HG02840 (cell line): ENCODE results near the gene CD6.
A peak's percentile ranks its signal among the peaks of the same experiment; 100 is the strongest.

ENCODE experiments used
- ATAC-seq: cut with Tn5 transposase; IDR thresholded peaks from one replicate; pipeline ENCODE4 v1.9.1; 2021; ENCODE audit warnings: mild to moderate bottlenecking, moderate library complexity, moderate number of reproducible peaks; ENCODE audit not compliant: unreplicated experiment, low FRiP score

CD6 gene

GRCh38 chr11:61024938-61025820, 53.7 kb downstream of the CD6 start:
- no peak for ATAC-seq

- ATAC-seq: no peak
Measured at GRCh38 chr11:61025821-61026120, 54.3 kb downstream of the CD6 start.

GRCh38 chr11:61026121-61027031, 54.9 kb downstream of the CD6 start:
- ATAC-seq: no peak

GRCh38 chr11:61027141-61027840, 55.8 kb downstream of the CD6 start:
- ATAC-seq: no peak

GRCh38 chr11:61028135-61028729, 56.8 kb downstream of the CD6 start:
- ATAC-seq: peak; percentile 77

- no peak for ATAC-seq
Measured at GRCh38 chr11:61032824-61033223, 61.3 kb downstream of the CD6 start.

- ATAC-seq: no peak
Measured at GRCh38 chr11:61033417-61033816, 61.9 kb downstream of the CD6 start.

GRCh38 chr11:61034111-61034510, 62.6 kb downstream of the CD6 start:
- no peak for ATAC-seq

- no peak for ATAC-seq
Measured at GRCh38 chr11:61034704-61035525, 63.4 kb downstream of the CD6 start.

GRCh38 chr11:61035526-61035835, 64.0 kb downstream of the CD6 start:
- no peak for ATAC-seq

GRCh38 chr11:61037441-61038093, 66.1 kb downstream of the CD6 start:
- no peak for ATAC-seq

- ATAC-seq: no peak
Measured at GRCh38 chr11:61039916-61040315, 68.4 kb downstream of the CD6 start.

GRCh38 chr11:61041755-61042518, 70.5 kb downstream of the CD6 start:
- ATAC-seq: peak; percentile 68

- no peak for ATAC-seq
Measured at GRCh38 chr11:61042537-61042936, 71.1 kb downstream of the CD6 start.

- no peak for ATAC-seq
Measured at GRCh38 chr11:61042961-61043540, 71.6 kb downstream of the CD6 start.

GRCh38 chr11:61045271-61045670, 73.8 kb downstream of the CD6 start:
- ATAC-seq: no peak

GRCh38 chr11:61046833-61047232, 75.4 kb downstream of the CD6 start:
- ATAC-seq: no peak

GRCh38 chr11:61048368-61049062, 77.0 kb downstream of the CD6 start:
- ATAC-seq: no peak
